PFSK-1 (cell line): ENCODE results near the gene TSPYL1.

ENCODE experiments used
- FOXP2 ChIP-seq: optimal IDR thresholded peaks from 2 replicates; pipeline ENCODE3; 2011; ENCODE audit warnings: borderline replicate concordance, control low read depth, inconsistent platforms; ENCODE audit not compliant: insufficient read depth; ENCODE audit errors: extremely low read length, extremely low read depth
- POLR2AphosphoS5 ChIP-seq: IDR thresholded peaks from 2 replicates; pipeline ENCODE4 v1.6.1; 2012; ENCODE audit warnings: low read depth, mild to moderate bottlenecking, control low read depth, low read length, moderate library complexity
- SIN3A ChIP-seq: IDR thresholded peaks from 2 replicates; pipeline ENCODE4 v1.6.1; 2012; ENCODE audit warnings: mild to moderate bottlenecking, low read length, moderate library complexity, borderline replicate concordance; ENCODE audit not compliant: insufficient read depth
- TAF1 ChIP-seq: IDR thresholded peaks from 2 replicates; pipeline ENCODE4 v1.6.1; 2012; ENCODE audit warnings: low read length, control low read depth, borderline replicate concordance; ENCODE audit not compliant: insufficient read depth
- TF ChIP-seq, protein P1 (sequence below), 2 experiments: IDR thresholded peaks; 2 replicates each; pipeline versions ENCODE4 v1.6.1 to v1.8.0; 2011 to 2012; ENCODE audit warnings: low read depth in 2 of 2, low read length in 2 of 2, control low read depth in 1 of 2, inconsistent platforms in 1 of 2, mild to moderate bottlenecking in 1 of 2, moderate library complexity in 1 of 2; ENCODE audit not compliant: insufficient read depth in 1 of 2

Gene TSPYL1

GRCh38 chr6:116326996-116327395, 47.3 kb upstream of the TSPYL1 start:
- TF ChIP-seq, protein P1, sequence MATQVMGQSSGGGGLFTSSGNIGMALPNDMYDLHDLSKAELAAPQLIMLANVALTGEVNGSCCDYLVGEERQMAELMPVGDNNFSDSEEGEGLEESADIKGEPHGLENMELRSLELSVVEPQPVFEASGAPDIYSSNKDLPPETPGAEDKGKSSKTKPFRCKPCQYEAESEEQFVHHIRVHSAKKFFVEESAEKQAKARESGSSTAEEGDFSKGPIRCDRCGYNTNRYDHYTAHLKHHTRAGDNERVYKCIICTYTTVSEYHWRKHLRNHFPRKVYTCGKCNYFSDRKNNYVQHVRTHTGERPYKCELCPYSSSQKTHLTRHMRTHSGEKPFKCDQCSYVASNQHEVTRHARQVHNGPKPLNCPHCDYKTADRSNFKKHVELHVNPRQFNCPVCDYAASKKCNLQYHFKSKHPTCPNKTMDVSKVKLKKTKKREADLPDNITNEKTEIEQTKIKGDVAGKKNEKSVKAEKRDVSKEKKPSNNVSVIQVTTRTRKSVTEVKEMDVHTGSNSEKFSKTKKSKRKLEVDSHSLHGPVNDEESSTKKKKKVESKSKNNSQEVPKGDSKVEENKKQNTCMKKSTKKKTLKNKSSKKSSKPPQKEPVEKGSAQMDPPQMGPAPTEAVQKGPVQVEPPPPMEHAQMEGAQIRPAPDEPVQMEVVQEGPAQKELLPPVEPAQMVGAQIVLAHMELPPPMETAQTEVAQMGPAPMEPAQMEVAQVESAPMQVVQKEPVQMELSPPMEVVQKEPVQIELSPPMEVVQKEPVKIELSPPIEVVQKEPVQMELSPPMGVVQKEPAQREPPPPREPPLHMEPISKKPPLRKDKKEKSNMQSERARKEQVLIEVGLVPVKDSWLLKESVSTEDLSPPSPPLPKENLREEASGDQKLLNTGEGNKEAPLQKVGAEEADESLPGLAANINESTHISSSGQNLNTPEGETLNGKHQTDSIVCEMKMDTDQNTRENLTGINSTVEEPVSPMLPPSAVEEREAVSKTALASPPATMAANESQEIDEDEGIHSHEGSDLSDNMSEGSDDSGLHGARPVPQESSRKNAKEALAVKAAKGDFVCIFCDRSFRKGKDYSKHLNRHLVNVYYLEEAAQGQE (IDR thresholded peaks at IDR 0.05; ENCODE audit: insufficient read depth in 1 of 2, low read depth in 2 of 2, low read length in 2 of 2) = no peak
- TF ChIP-seq FOXP2 = no peak
- no peak for TF ChIP-seq SIN3A
- no peak for TF ChIP-seq POLR2AphosphoS5
- no peak for TF ChIP-seq TAF1

GRCh38 chr6:116326181-116326671, 46.5 kb upstream of the TSPYL1 start:
- TF ChIP-seq FOXP2 = no peak
- TF ChIP-seq SIN3A = no peak
- no peak for TF ChIP-seq TAF1
- TF ChIP-seq POLR2AphosphoS5 = no peak
- TF ChIP-seq, protein P1 (IDR thresholded peaks at IDR 0.05; ENCODE audit: insufficient read depth in 1 of 2, low read depth in 2 of 2, low read length in 2 of 2) = no peak

- TF ChIP-seq FOXP2 (no peak), SIN3A (no peak), TAF1 (no peak), POLR2AphosphoS5 (no peak)
- TF ChIP-seq, protein P1 (IDR thresholded peaks at IDR 0.05; ENCODE audit: insufficient read depth in 1 of 2, low read depth in 2 of 2, low read length in 2 of 2) = no peak
These were observed 44.1 kb upstream of the TSPYL1 start for GRCh38 chr6:116323863-116324262.

DNA sequence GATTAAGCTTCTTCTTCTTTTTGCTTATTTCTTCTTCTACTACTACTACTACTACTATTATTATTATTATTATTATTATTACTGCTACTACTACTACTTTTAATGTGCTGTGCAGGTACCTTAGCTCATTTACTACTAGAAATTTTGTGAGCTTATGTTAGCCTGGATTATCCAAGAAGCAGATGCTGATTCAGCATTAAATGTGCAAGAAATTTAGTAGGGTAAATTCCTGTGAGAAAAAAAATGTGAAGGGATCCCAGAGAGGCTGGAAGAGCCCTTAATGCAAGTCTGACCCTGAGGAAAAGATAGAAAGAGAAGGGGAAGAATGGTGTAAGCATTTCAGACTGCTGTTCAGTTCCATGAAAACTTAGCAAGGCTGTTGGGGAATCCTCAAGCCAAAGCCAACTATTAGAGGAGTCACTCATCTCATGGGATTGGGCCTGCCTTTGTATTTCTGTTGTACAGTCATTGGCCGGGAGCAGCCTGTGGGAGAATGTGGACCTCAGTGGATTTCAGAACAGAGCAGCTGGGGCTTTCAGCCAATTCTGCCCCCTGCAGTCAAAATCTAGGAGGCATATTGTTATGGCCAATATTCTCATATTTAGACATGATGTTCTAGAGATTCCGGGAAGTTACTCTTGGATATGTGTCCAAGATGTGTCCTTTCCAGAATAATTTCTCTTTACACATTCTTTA, 37.2 kb upstream of the TSPYL1 start:
- TF ChIP-seq FOXP2 = no peak
- TF ChIP-seq SIN3A = no peak
- TF ChIP-seq, protein P1 (IDR thresholded peaks at IDR 0.05; ENCODE audit: insufficient read depth in 1 of 2, low read depth in 2 of 2, low read length in 2 of 2) = no peak
- no peak for TF ChIP-seq POLR2AphosphoS5
- TF ChIP-seq TAF1 = no peak

- TF ChIP-seq, protein P1 (IDR thresholded peaks at IDR 0.05; ENCODE audit: insufficient read depth in 1 of 2, low read depth in 2 of 2, low read length in 2 of 2) = no peak
- TF ChIP-seq FOXP2 = no peak
- TF ChIP-seq POLR2AphosphoS5 = no peak
- no peak for TF ChIP-seq SIN3A
- TF ChIP-seq TAF1 = no peak
These were observed 35.1 kb upstream of the TSPYL1 start for GRCh38 chr6:116314878-116315277.
